ENCODE results near the gene SNRNP70.
"Not testable (repeated sequence)": the region's sequence is repeated elsewhere in the genome, so short reads cannot be mapped to it uniquely, and the experiment has no call there.

DNA sequence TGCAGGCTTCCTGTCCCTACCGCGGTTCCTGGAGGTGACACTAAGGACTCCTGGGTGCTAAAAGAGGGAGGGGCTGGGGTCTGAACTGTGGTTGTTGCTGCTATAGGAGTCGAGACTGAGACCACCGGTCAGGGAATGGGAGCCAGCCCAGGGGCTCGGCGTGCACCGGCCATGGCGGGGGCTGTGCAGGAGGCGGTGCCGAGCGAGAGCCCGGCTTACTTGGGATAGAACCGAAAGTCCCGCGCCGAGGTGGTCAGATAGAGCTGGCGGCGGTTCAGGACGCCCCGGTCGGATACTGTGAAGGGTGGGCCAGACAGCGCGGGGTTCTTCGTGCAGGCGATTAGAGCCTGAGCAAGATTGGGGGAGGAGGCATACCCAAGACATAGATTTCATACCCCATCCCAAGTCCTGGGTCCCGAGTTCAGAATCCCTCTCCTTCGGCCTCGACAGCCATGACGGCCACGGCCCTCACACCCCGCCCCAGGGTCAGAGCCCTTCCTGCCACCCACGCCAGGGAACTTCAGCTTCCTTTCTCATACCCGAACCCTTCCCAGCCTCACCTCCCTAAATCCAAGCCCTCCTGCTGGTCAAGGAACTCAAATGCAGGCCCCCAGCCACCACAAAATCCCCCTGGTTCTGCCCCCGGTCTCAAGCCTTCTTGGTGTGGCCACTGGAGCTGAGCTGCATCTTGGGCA lies 28.2 kb upstream of the SNRNP70 start:
- not testable (repeated sequence) for TF ChIP-seq EZH2 (IDR thresholded peaks at IDR 0.05); POLR2AphosphoS5 (IDR thresholded peaks at IDR 0.05; ENCODE audit: borderline replicate concordance, low read depth, low read length); FOXP2 (optimal IDR thresholded peaks at IDR 0.05; ENCODE audit: control extremely low read depth, extremely low read length, insufficient read depth)
